Panc1 (cell line): Measurements from ENCODE around the gene CYSLTR1. TPM values are rescaled to one million over a fixed set of nuclear protein-coding genes. Genes with fewer than 3 reads are reported as not detected.

ENCODE experiments used
- ATAC-seq: fragments of 200-7000 bp; cut with Tn5 transposase; 2 replicates; pipeline ENCODE4 v1.9.1; 2020; ENCODE audit warnings: mild to moderate bottlenecking, moderate library complexity
- Bru-seq: library from RNA; stranded (reverse); fragments of 400-500 nt; gene quantifications from one replicate; lab custom pipeline; 2021; lab: Mats Ljungman, UMichigan
- BruChase-seq, 2 experiments: library from RNA; stranded (reverse); fragments of 400-500 nt; gene quantifications; one replicate each; lab custom pipeline; 2021; lab: Mats Ljungman, UMichigan
- BruUV-seq: library from RNA; stranded (reverse); fragments of 400-500 nt; replicated peaks from 2 replicates; lab custom pipeline; 2021; lab: Mats Ljungman, UMichigan
- CTCF ChIA-PET: fragments of 300-600 bp; sonication (Branson Sonifier 250); formaldehyde crosslinking; loops from one replicate; lab custom pipeline; 2022; ENCODE audit warnings: antibody characterized with exemption; lab: Charles Lee
- POLR2A ChIA-PET: fragments of 300-600 bp; sonication (Branson Sonifier 250); formaldehyde crosslinking; loops from one replicate; lab custom pipeline; 2022; ENCODE audit warnings: antibody characterized with exemption; lab: Charles Lee
- DNase-seq: peaks from one replicate; pipeline ENCODE4 v3.0.0-alpha.2; 2010; ENCODE audit warnings: low read depth, low spot score
- H3K27ac ChIP-seq: 2 replicates; pipeline ENCODE4 v1.5.1; 2011; ENCODE audit warnings: mild to moderate bottlenecking, low read length, inconsistent platforms
- H3K27me3 ChIP-seq: fragments of 200-500 bp; sonication (Bioruptor generic); 2 replicates; pipeline ENCODE4 v1.6.0; 2014; ENCODE audit warnings: low read length, inconsistent platforms; ENCODE audit not compliant: control insufficient read depth, insufficient read depth
- H3K36me3 ChIP-seq: fragments of 200-500 bp; sonication (Bioruptor generic); 2 replicates; pipeline ENCODE4 v1.5.1; 2014; ENCODE audit warnings: inconsistent platforms, mild to moderate bottlenecking, low read length, moderate library complexity; ENCODE audit not compliant: control insufficient read depth, insufficient read depth
- H3K4me1 ChIP-seq: 2 replicates; pipeline ENCODE4 v1.5.1; 2011; ENCODE audit warnings: inconsistent platforms, mild to moderate bottlenecking, low read length, moderate library complexity; ENCODE audit not compliant: control insufficient read depth, insufficient read depth
- H3K4me3 ChIP-seq, 2 experiments: 2 replicates each; pipeline ENCODE4 v1.5.1; 2011 to 2012; ENCODE audit warnings: low read depth in 2 of 2, low read length in 2 of 2, mild to moderate bottlenecking in 2 of 2, inconsistent platforms in 1 of 2, moderate library complexity in 1 of 2
- H3K9me3 ChIP-seq: fragments of 200-500 bp; sonication (Bioruptor generic); 2 replicates; pipeline ENCODE4 v1.5.1; 2014; ENCODE audit warnings: low read depth, mild to moderate bottlenecking, inconsistent platforms, low read length, moderate library complexity; ENCODE audit not compliant: control insufficient read depth, insufficient read depth
- POLR2AphosphoS5 ChIP-seq: IDR thresholded peaks from 2 replicates; pipeline ENCODE4 v1.6.1; 2012; ENCODE audit warnings: mild to moderate bottlenecking, low read depth, low read length, moderate library complexity
- SIN3A ChIP-seq: IDR thresholded peaks from 2 replicates; pipeline ENCODE4 v1.6.1; 2012; ENCODE audit warnings: low read depth, mild to moderate bottlenecking, low read length, moderate library complexity, borderline replicate concordance; ENCODE audit not compliant: insufficient read depth
- TCF7L2 ChIP-seq: IDR thresholded peaks from 2 replicates; pipeline ENCODE4 v1.6.1; 2011; ENCODE audit warnings: mild to moderate bottlenecking, low read depth, low read length, inconsistent platforms
- in situ Hi-C: cut with HindIII; loops from 2 replicates; pipeline ENCODE4 v1.10.0; 2016; ENCODE audit warnings: low sequenced_read_pairs, low pct_unique_long_range_greater_than_20kb
- intact Hi-C: fragments of 100-400 bp; cut with micrococcal nuclease; formaldehyde crosslinking; loops from one replicate; pipeline ENCODE4 v1.10.0; 2022; ENCODE audit not compliant: unreplicated experiment
- long read RNA-seq: library from polyadenylated mRNA; unstranded; transcript quantifications from one replicate; pipeline ENCODE4 v2.0.0, GENCODE V29; 2021; ENCODE audit not compliant: unreplicated experiment
- polyA plus RNA-seq: library from polyadenylated mRNA; unstranded; fragments of >200 nt; gene quantifications from one replicate; pipeline ENCODE4 v1.2.1, GENCODE V29; 2012; ENCODE audit warnings: missing spikeins; ENCODE audit not compliant: insufficient read length
- total RNA-seq: library from RNA; stranded (reverse); gene quantifications from one replicate; pipeline ENCODE4 v1.2.1, GENCODE V29; 2021; ENCODE audit not compliant: unreplicated experiment
- TF ChIP-seq, protein P1 (sequence below): fragments of 450-650 bp; IDR thresholded peaks from 2 replicates; pipeline ENCODE4 v1.5.1; 2017; ENCODE audit warnings: mild to moderate bottlenecking
- TF ChIP-seq, protein P2 (sequence below), 2 experiments: IDR thresholded peaks; 2 replicates each; pipeline ENCODE4 v1.6.1; 2011 to 2012; ENCODE audit warnings: low read depth in 2 of 2, control low read depth in 1 of 2, low read length in 1 of 2, mild to moderate bottlenecking in 1 of 2, moderate library complexity in 1 of 2; ENCODE audit not compliant: insufficient read depth in 1 of 2

The CYSLTR1 gene, protein sequence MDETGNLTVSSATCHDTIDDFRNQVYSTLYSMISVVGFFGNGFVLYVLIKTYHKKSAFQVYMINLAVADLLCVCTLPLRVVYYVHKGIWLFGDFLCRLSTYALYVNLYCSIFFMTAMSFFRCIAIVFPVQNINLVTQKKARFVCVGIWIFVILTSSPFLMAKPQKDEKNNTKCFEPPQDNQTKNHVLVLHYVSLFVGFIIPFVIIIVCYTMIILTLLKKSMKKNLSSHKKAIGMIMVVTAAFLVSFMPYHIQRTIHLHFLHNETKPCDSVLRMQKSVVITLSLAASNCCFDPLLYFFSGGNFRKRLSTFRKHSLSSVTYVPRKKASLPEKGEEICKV
- total RNA-seq (not detected), Bru-seq, nascent RNA (percentile 5 among the genes with signal in this experiment), BruChase-seq, experiment 1, labeled RNA remaining after a 2-hour chase (percentile 3 among the genes with signal in this experiment), BruChase-seq, experiment 2, labeled RNA remaining after a 6-hour chase (percentile 4 among the genes with signal in this experiment)
- polyA plus RNA-seq, result not detected
- long read RNA-seq, result 0 reads

DNA sequence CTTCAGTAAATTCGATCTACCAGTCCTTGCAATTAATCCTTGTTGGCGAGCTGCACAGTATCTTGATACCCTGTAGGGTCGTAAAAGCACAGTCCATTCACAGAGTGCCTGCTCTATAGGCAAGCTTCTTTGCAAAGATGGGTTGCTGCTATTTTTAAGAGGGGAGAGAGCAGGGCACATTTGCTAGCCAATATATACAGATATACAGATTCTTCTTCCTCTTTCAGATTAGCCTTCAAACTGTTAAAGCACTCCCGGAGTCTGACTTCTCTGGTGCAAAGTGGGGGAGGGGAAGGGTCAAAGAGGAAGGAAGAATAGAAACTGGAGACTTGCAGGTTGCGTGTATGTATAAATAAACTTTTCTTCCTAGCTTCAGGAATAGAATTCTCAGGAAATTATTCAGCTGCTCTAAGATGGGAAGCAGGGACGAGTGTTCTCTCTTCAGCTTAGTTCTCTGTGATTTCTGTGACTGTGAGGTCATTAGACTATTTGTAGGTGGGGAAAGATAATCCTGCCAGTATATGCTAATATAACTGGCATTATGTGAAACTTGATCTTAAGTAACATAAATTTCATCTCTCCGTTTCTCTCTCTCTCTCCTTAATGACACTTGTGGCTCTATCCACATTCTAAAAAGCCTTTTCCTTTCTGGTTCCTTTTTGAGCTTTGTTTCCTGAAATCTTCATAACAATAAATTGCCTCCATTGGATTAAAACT lies at the start of gene CYSLTR1:
TSS of gene CYSLTR1 (minus strand) at position 242 of the 717 bp plus-strand sequence. CDS start 53,865 bp downstream, outside the sequence.
- intact Hi-C loops, result no loop called here
- POLR2A ChIA-PET, result no interaction called here
- CTCF ChIA-PET, result no interaction called here
- Histone ChIP-seq H3K27me3 (no peaks in the 10 kb centered on the region), H3K4me3 (no peak within 1 kb of the TSS), H3K9me3 (no peaks in the 10 kb centered on the region), H3K36me3 (no peaks in the 10 kb centered on the region), H3K27ac (no peak within 1 kb of the TSS), H3K4me1 (no peaks in the 10 kb centered on the region)
- ATAC-seq (no peak), DNase-seq (no peak)
- in situ Hi-C loops, result no loop called here
- TF ChIP-seq, protein P1, sequence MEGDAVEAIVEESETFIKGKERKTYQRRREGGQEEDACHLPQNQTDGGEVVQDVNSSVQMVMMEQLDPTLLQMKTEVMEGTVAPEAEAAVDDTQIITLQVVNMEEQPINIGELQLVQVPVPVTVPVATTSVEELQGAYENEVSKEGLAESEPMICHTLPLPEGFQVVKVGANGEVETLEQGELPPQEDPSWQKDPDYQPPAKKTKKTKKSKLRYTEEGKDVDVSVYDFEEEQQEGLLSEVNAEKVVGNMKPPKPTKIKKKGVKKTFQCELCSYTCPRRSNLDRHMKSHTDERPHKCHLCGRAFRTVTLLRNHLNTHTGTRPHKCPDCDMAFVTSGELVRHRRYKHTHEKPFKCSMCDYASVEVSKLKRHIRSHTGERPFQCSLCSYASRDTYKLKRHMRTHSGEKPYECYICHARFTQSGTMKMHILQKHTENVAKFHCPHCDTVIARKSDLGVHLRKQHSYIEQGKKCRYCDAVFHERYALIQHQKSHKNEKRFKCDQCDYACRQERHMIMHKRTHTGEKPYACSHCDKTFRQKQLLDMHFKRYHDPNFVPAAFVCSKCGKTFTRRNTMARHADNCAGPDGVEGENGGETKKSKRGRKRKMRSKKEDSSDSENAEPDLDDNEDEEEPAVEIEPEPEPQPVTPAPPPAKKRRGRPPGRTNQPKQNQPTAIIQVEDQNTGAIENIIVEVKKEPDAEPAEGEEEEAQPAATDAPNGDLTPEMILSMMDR, result no peak
- TF ChIP-seq, protein P2, sequence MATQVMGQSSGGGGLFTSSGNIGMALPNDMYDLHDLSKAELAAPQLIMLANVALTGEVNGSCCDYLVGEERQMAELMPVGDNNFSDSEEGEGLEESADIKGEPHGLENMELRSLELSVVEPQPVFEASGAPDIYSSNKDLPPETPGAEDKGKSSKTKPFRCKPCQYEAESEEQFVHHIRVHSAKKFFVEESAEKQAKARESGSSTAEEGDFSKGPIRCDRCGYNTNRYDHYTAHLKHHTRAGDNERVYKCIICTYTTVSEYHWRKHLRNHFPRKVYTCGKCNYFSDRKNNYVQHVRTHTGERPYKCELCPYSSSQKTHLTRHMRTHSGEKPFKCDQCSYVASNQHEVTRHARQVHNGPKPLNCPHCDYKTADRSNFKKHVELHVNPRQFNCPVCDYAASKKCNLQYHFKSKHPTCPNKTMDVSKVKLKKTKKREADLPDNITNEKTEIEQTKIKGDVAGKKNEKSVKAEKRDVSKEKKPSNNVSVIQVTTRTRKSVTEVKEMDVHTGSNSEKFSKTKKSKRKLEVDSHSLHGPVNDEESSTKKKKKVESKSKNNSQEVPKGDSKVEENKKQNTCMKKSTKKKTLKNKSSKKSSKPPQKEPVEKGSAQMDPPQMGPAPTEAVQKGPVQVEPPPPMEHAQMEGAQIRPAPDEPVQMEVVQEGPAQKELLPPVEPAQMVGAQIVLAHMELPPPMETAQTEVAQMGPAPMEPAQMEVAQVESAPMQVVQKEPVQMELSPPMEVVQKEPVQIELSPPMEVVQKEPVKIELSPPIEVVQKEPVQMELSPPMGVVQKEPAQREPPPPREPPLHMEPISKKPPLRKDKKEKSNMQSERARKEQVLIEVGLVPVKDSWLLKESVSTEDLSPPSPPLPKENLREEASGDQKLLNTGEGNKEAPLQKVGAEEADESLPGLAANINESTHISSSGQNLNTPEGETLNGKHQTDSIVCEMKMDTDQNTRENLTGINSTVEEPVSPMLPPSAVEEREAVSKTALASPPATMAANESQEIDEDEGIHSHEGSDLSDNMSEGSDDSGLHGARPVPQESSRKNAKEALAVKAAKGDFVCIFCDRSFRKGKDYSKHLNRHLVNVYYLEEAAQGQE (IDR thresholded peaks at IDR 0.05; ENCODE audit: insufficient read depth in 1 of 2, low read depth in 2 of 2, low read length in 1 of 2), result no peak
- no peak for TF ChIP-seq SIN3A
- TF ChIP-seq TCF7L2, result no peak
- TF ChIP-seq POLR2AphosphoS5, result no peak
- BruUV-seq, result no TSS peak

DNA sequence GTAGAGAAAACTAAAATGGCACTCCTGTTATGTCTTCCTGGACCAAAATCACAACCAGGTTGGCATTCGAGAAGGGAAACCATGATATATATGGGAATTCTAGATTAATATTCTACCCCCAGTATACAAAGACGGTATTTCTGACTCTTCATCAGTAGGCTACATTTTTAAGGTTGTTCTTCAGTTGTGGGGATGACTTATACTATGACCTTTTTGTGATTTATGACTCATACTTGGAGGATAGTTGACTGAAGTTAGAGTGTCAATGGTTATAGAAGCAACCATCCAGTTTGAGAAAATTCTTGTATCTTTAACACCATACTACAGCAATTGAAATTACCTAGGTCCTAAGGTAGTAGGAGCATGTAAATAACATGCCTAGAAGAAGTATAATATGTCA lies 49.8 kb upstream of the CYSLTR1 start:
- Histone ChIP-seq H3K27me3 (no peaks in the 10 kb centered on the region), H3K9me3 (no peaks in the 10 kb centered on the region), H3K27ac (peak overlapping the region; percentile 34; the same call in 1 of the 2 replicates), H3K4me1 (no peaks in the 10 kb centered on the region), H3K36me3 (no peaks in the 10 kb centered on the region), H3K4me3 (no peak overlapping the region)
- TF ChIP-seq TCF7L2, result no peak
- TF ChIP-seq, protein P1, result no peak
- TF ChIP-seq SIN3A, result no peak
- no peak for TF ChIP-seq POLR2AphosphoS5
- TF ChIP-seq, protein P2 (IDR thresholded peaks at IDR 0.05; ENCODE audit: insufficient read depth in 1 of 2, low read depth in 2 of 2, low read length in 1 of 2), result no peak
- ATAC-seq (no peak), DNase-seq (no peak)
- intact Hi-C loops (no loop called here), in situ Hi-C loops (no loop called here)
- BruUV-seq, result no TSS peak
- CTCF ChIA-PET, result no interaction called here
- POLR2A ChIA-PET, result no interaction called here
